Measurements from ENCODE around the gene GPR132. TPM values are rescaled to one million over a fixed set of nuclear protein-coding genes. Genes with fewer than 3 reads are reported as not detected.

GPR132 gene
- total RNA-seq, 1 experiment from 2014 or later = 0.08 TPM

- POLR2A ChIA-PET = no interaction called here
- no peak for DNase-seq (ENCODE audit: low read depth, low spot score)
- TF ChIP-seq CTCF (IDR thresholded peaks at IDR 0.05) (no peak), REST (IDR thresholded peaks at IDR 0.05; ENCODE audit: insufficient read depth in 1 of 2, low read depth in 2 of 2, low read length in 1 of 2) (no peak), SIN3A (IDR thresholded peaks at IDR 0.05; ENCODE audit: borderline replicate concordance, insufficient read depth, low read depth, low read length) (no peak), POLR2AphosphoS5 (IDR thresholded peaks at IDR 0.05; ENCODE audit: low read depth, low read length) (no peak)
- BruUV-seq (replicated peaks) = no TSS peak
- CTCF ChIA-PET = no interaction called here
- in situ Hi-C loops (cut with HindIII; ENCODE audit: low pct_unique_long_range_greater_than_20kb, low sequenced_read_pairs) = no loop called here
- Histone ChIP-seq H3K4me3 (ENCODE audit: low read depth in 2 of 2, low read length in 2 of 2) (no peak overlapping the region), H3K4me1 (ENCODE audit: control insufficient read depth, insufficient read depth, low read length) (no peaks in the 10 kb centered on the region), H3K36me3 (ENCODE audit: control insufficient read depth, insufficient read depth, low read length) (no peaks in the 10 kb centered on the region), H3K27ac (ENCODE audit: low read length) (no peak overlapping the region), H3K9me3 (ENCODE audit: control insufficient read depth, insufficient read depth, low read depth, low read length) (no peaks in the 10 kb centered on the region), H3K27me3 (ENCODE audit: control insufficient read depth, insufficient read depth, low read length) (no peaks in the 10 kb centered on the region)
- no peak for ATAC-seq
- intact Hi-C loops (cut with micrococcal nuclease; ENCODE audit: unreplicated experiment) = no loop called here
These were observed 13.1 kb downstream of the GPR132 start for GRCh38 chr14:105052110-105052458.

- intact Hi-C loops (cut with micrococcal nuclease; ENCODE audit: unreplicated experiment) = no loop called here
These were observed 13.8 kb downstream of the GPR132 start for GRCh38 chr14:105051182-105052109.

More at GRCh38 chr14:105051182-105052109, 13.8 kb downstream of the GPR132 start:
- no peak overlapping the region for H3K4me3 ChIP-seq (ENCODE audit: low read depth in 2 of 2, low read length in 2 of 2)
- no peak overlapping the region for H3K27ac ChIP-seq (ENCODE audit: low read length)
- in situ Hi-C loops (cut with HindIII; ENCODE audit: low pct_unique_long_range_greater_than_20kb, low sequenced_read_pairs) = no loop called here
- no peaks in the 10 kb centered on the region for H3K27me3 ChIP-seq (ENCODE audit: control insufficient read depth, insufficient read depth, low read length)
- H3K36me3 ChIP-seq (ENCODE audit: control insufficient read depth, insufficient read depth, low read length) = no peaks in the 10 kb centered on the region
- BruUV-seq (replicated peaks) = no TSS peak
- no peak for TF ChIP-seq SIN3A (IDR thresholded peaks at IDR 0.05; ENCODE audit: borderline replicate concordance, insufficient read depth, low read depth, low read length)
- no peak for TF ChIP-seq REST (IDR thresholded peaks at IDR 0.05; ENCODE audit: insufficient read depth in 1 of 2, low read depth in 2 of 2, low read length in 1 of 2)
- TF ChIP-seq TCF7L2 (IDR thresholded peaks at IDR 0.05; ENCODE audit: low read depth, low read length) = no peak
- TF ChIP-seq CTCF (IDR thresholded peaks at IDR 0.05) = no peak
- no peak for TF ChIP-seq POLR2AphosphoS5 (IDR thresholded peaks at IDR 0.05; ENCODE audit: low read depth, low read length)
- ChIA-PET POLR2A (no interaction called here), CTCF (no interaction called here)
- ATAC-seq (no peak), DNase-seq (ENCODE audit: low read depth, low spot score) (no peak)
- H3K9me3 ChIP-seq (ENCODE audit: control insufficient read depth, insufficient read depth, low read depth, low read length) = no peaks in the 10 kb centered on the region
- H3K4me1 ChIP-seq (ENCODE audit: control insufficient read depth, insufficient read depth, low read length) = no peaks in the 10 kb centered on the region
